ENCODE results near the gene EYS.

DNA sequence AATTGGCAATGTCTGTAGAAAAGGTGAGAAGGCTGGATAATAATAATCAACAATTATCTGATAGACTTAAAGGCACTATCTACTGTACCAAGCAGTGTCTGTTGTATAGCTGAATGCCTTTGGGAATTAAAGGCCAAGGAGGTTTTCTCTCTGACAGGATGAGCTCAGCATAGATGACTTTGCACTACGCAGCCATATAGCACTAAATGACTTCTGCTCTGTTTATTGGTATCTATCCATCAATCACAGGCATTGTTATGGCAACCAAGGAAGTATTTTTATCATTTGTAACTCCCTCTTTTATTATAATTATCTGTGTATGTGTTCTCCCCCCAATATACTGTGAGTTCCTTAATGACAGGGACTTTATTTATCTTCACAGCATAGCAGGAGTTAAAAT is 1417.1 kb downstream of the EYS start:
- TF ChIP-seq EZH2 (IDR thresholded peaks at IDR 0.05) (no peak), POLR2AphosphoS5 (IDR thresholded peaks at IDR 0.05; ENCODE audit: borderline replicate concordance, low read depth, low read length) (no peak)

Data from SK-N-MC (cell line).